Measurements from ENCODE around the gene ASB18.

DNA sequence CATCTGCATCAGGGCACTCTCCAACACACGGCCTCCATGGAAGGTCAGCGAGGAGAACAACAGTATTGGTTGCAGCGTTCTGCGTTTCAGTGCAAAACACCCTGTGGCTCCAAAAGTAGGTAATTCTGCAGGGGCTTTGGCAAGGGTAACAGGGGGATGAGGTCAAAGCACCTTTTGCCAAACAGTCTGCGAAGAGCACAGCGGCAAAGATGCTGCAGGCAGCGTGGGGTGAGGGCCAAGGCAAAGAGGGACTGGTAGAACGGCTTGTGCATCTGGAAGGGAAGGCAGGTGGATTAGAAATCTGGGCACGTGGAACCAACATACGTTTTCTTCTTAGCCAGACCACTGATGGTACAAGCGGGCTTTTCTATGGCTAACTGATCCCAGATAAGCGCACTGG is 69.4 kb downstream of the ASB18 start:
- no peak for TF ChIP-seq RAD21 (CRISPR knock-in tag; IDR thresholded peaks at IDR 0.05)
- TF ChIP-seq, protein P1, sequence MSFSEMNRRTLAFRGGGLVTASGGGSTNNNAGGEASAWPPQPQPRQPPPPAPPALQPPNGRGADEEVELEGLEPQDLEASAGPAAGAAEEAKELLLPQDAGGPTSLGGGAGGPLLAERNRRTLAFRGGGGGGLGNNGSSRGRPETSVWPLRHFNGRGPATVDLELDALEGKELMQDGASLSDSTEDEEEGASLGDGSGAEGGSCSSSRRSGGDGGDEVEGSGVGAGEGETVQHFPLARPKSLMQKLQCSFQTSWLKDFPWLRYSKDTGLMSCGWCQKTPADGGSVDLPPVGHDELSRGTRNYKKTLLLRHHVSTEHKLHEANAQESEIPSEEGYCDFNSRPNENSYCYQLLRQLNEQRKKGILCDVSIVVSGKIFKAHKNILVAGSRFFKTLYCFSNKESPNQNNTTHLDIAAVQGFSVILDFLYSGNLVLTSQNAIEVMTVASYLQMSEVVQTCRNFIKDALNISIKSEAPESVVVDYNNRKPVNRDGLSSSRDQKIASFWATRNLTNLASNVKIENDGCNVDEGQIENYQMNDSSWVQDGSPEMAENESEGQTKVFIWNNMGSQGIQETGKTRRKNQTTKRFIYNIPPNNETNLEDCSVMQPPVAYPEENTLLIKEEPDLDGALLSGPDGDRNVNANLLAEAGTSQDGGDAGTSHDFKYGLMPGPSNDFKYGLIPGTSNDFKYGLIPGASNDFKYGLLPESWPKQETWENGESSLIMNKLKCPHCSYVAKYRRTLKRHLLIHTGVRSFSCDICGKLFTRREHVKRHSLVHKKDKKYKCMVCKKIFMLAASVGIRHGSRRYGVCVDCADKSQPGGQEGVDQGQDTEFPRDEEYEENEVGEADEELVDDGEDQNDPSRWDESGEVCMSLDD (CRISPR knock-in tag; IDR thresholded peaks at IDR 0.05; ENCODE audit: borderline replicate concordance) = no peak
- TF ChIP-seq MXI1 (IDR thresholded peaks at IDR 0.05; ENCODE audit: borderline replicate concordance, low read depth, low read length) = no peak
- no peak for TF ChIP-seq HNF4A (CRISPR knock-in tag; IDR thresholded peaks at IDR 0.05)
- no peak for TF ChIP-seq SAFB2 (CRISPR knock-in tag; IDR thresholded peaks at IDR 0.05; ENCODE audit: borderline replicate concordance, low read depth)
- TF ChIP-seq, protein P2, sequence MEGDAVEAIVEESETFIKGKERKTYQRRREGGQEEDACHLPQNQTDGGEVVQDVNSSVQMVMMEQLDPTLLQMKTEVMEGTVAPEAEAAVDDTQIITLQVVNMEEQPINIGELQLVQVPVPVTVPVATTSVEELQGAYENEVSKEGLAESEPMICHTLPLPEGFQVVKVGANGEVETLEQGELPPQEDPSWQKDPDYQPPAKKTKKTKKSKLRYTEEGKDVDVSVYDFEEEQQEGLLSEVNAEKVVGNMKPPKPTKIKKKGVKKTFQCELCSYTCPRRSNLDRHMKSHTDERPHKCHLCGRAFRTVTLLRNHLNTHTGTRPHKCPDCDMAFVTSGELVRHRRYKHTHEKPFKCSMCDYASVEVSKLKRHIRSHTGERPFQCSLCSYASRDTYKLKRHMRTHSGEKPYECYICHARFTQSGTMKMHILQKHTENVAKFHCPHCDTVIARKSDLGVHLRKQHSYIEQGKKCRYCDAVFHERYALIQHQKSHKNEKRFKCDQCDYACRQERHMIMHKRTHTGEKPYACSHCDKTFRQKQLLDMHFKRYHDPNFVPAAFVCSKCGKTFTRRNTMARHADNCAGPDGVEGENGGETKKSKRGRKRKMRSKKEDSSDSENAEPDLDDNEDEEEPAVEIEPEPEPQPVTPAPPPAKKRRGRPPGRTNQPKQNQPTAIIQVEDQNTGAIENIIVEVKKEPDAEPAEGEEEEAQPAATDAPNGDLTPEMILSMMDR (CRISPR knock-in tag; IDR thresholded peaks at IDR 0.05) = no peak
- TF ChIP-seq, protein P3, sequence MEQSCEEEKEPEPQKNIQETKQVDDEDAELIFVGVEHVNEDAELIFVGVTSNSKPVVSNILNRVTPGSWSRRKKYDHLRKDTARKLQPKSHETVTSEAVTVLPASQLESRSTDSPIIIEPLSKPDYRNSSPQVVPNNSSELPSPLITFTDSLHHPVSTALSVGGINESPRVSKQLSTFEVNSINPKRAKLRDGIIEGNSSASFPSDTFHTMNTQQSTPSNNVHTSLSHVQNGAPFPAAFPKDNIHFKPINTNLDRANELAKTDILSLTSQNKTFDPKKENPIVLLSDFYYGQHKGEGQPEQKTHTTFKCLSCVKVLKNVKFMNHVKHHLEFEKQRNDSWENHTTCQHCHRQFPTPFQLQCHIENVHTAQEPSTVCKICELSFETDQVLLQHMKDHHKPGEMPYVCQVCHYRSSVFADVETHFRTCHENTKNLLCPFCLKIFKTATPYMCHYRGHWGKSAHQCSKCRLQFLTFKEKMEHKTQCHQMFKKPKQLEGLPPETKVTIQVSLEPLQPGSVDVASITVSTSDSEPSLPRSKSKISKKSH (CRISPR knock-in tag; IDR thresholded peaks at IDR 0.05; ENCODE audit: borderline replicate concordance) = no peak
- no peak for TF ChIP-seq ESRRA (CRISPR knock-in tag; IDR thresholded peaks at IDR 0.05; ENCODE audit: low read depth)
- no peak for TF ChIP-seq FOXA1 (IDR thresholded peaks at IDR 0.05)
- no peak for TF ChIP-seq FOXA1 (CRISPR knock-in tag; IDR thresholded peaks at IDR 0.05)
- no peak for TF ChIP-seq MTA1 (CRISPR knock-in tag; IDR thresholded peaks at IDR 0.05; ENCODE audit: borderline replicate concordance)
- TF ChIP-seq JUN (CRISPR knock-in tag; IDR thresholded peaks at IDR 0.05) = no peak
